GM19397 (cell line): Measurements from ENCODE around the gene FRMPD4.
A peak's percentile ranks its signal among the peaks of the same experiment; 100 is the strongest.
"Not testable (repeated sequence)": the region's sequence is repeated elsewhere in the genome, so short reads cannot be mapped to it uniquely, and the experiment has no call there.

ENCODE experiments used
- ATAC-seq: cut with Tn5 transposase; IDR thresholded peaks from one replicate; pipeline ENCODE4 v1.9.1; 2021; ENCODE audit warnings: mild to moderate bottlenecking, moderate library complexity; ENCODE audit not compliant: unreplicated experiment

FRMPD4 gene

GRCh38 chrX:12494400-12495138 is 356.3 kb downstream of the FRMPD4 start:
- ATAC-seq = no peak

DNA sequence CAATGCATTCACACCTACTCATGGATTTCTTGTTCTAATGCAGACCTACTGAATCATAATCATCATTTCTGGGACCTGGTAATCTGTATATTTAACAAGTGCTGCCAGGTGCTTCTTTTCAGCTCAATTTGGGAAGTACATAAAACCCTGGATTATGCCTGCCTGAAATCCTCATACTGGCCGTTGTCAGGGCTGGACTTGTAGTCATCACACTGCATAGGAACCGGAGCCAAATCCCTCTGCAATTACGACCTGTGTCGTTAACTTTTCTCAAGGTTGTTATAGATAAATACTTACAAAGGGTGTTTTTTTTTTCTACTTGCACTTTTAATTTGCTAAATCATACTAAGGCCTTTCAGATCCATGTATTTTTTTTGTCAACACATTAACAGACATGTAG is 358.1 kb downstream of the FRMPD4 start:
- no peak for ATAC-seq

DNA sequence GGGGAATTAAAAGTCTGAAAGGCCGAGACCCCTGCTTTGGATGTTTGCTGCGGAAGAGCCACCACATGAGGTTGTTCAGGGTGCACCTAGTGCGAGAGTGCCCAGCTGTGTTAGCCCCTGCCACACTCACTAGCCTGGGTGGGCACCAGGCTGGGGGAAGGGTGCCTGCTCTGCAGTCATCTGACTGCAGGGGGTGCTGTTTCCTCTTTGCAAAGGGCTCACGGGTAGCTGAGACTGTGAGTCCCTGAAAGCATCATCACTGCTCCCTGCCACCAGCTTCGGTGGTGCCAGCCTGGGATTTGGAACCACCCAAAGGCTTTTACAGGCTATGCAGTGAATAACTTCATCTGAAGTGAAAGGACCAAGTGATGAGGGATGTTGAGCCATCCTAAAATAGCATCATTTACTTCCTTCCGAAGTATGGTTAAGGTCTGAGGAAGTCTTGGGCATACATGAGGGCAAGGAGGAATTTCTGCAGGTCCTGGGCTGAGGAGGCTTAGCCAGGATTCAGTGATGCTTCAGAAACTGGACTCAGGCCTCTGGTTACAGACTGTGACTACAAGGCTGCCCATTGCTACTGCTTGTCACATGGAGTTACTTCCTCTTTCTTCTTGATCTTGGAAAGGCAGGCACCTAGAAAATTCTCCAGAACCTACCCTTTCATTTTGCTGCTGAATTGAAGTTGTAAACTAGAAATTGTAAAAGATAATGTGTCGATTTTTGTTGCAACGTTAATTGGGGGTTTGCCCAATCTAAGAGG is 359.7 kb downstream of the FRMPD4 start:
- no peak for ATAC-seq

GRCh38 chrX:12505127-12505526 is 366.9 kb downstream of the FRMPD4 start:
- no peak for ATAC-seq

GRCh38 chrX:12515384-12515783 is 377.1 kb downstream of the FRMPD4 start:
- ATAC-seq = peak; percentile 93

- ATAC-seq = no peak
These were observed 388.0 kb downstream of the FRMPD4 start for GRCh38 chrX:12526306-12526705.

GRCh38 chrX:12538096-12538495 is 399.8 kb downstream of the FRMPD4 start:
- ATAC-seq = not testable (repeated sequence)

- not testable (repeated sequence) for ATAC-seq
These were observed 404.0 kb downstream of the FRMPD4 start for GRCh38 chrX:12542251-12542650.

- no peak for ATAC-seq
These were observed 410.1 kb downstream of the FRMPD4 start for GRCh38 chrX:12548341-12548740.

DNA sequence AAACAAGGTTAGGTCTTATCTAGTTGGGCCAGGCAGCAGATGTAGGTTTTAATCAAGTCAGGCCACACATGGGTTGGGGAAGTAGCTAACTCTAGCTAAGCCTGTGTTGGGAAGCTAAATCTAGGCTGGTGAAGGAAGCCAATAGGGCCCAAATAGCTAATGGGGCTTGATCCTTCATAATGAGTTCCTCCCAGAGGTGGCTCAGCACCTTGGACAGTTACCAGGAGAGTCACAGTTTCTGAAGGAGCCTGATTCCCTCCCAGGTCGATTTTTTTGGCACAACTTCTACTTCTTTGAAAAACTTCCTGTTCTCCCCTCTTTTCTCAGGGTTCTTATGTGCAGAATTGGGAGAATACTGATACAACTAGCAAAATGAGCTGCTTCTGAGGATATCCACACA is 410.5 kb downstream of the FRMPD4 start:
- ATAC-seq = no peak

DNA sequence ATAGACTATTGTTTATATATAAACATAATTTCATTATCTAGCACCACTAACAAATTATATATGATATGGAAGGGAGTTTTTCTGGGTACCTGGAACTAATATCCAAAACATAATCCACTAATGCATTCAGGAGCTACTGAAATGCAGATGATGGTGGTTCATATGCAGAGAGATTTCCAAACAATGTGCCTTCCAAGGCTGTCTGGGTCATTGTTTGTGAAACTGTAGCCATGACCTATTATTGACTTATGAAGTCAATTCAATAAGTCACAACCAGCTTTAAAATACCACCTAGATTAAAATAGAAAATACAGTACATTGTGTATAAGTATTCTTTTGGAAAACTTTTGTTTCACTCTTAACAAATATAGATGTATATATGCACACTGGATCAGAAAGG is 415.9 kb downstream of the FRMPD4 start:
- ATAC-seq = no peak

GRCh38 chrX:12563121-12563520 is 424.8 kb downstream of the FRMPD4 start:
- no peak for ATAC-seq

DNA sequence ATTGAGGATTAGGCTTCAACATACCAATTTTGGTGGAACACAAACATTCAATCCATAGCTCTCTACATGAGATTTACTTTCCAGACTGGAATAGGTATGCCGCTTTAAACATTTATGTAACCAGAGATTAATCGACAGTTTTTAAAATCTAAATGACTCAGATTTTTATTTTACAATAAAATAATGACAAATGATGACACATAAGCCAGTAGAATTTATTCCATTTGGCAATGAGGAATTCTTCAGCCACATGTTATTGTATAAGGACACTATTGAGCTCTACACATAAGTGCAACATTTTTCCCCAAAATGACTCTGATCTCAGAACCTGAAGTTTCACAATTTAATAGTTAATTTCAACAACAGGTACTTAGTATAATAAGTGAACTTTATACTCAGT is 425.9 kb downstream of the FRMPD4 start:
- ATAC-seq = no peak

GRCh38 chrX:12567857-12568256 is 429.6 kb downstream of the FRMPD4 start:
- no peak for ATAC-seq

DNA sequence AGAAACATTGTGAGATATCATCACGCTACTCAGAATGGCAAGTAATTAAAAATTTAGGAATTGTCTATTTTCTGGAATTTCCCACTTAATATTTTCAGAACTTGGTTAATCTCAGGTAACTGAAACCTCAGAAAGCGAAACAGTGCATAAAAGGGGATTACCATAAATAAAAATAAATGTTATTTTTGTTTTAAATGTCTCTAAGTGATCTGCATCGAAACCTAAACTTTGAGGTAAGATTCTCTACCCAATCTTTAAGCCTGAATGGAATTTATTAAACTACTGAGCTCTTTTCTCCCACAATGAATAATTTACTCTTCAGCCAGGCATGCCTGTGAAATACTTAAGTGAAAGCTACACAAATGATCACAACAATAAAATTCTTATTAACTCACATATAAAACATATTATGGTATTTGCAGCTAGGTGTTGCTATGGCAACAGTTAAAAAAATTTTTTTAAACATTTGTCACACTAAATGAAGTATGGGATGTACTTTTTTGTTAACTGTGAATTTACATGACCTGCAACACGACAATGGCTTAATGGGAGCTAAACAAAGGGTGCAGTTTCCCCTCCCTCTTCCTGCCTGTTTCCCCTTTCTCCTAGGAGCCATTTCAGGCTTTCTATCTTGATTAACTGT is 432.7 kb downstream of the FRMPD4 start:
- no peak for ATAC-seq

GRCh38 chrX:12579311-12579710 is 441.0 kb downstream of the FRMPD4 start:
- ATAC-seq = no peak

DNA sequence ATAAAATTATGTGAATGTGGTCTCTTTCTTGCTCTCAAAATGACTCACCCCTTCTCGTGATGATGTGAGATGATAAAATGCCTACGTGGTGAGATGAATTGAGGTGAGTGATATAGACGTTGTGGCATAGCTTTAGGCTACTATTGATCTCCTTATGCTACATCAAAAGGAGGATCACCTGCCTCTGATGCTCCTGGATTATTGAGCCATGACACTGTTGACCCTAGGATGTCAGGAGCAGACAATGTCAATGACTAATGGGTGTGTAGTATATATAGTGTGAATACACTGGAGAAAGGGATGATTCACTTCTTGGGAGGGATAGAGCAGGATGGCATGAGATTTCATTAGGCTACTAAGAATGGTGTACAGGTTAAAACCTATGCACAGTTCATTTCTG is 442.3 kb downstream of the FRMPD4 start:
- no peak for ATAC-seq

- no peak for ATAC-seq
These were observed 443.3 kb downstream of the FRMPD4 start for GRCh38 chrX:12581546-12581945.

DNA sequence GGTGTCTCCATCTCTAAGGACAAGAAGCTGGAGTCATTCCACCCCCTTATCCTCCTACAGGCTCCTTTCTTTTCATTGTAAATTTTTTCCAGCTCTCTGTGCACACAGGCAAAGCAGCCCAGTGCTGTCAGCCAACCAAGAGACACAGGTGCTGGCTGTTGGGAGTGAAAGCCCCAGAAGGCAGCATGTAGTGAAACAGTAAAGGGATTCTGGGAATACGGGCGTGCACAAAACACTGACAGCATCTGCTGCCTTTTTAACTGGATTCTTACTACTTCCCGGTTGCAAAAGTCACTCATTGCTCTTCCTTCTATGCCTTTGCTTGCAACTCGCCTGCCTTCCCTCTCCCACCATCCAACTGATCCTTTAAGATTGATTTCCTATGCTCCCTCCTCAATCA is 444.4 kb downstream of the FRMPD4 start:
- no peak for ATAC-seq

DNA sequence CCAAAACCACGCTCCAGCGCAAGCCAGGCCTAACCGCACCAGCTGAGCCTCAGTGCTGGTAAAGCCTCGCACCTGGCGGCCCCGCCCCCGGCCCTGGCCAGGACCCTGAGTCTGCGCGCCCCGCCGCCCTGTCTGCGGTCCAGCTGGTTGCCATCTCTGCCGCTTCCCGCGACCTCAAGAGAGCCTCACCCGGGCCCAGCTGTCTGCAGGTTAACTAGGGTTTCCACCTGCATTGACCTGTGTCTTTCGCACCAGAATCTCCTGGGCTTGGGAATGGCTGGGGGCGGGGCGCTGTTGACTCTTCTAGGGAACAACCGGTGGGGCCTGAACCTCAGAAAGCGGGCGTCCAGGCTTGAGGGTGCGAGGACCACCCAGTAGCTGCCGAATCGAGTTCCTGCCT is 445.3 kb downstream of the FRMPD4 start:
- no peak for ATAC-seq

DNA sequence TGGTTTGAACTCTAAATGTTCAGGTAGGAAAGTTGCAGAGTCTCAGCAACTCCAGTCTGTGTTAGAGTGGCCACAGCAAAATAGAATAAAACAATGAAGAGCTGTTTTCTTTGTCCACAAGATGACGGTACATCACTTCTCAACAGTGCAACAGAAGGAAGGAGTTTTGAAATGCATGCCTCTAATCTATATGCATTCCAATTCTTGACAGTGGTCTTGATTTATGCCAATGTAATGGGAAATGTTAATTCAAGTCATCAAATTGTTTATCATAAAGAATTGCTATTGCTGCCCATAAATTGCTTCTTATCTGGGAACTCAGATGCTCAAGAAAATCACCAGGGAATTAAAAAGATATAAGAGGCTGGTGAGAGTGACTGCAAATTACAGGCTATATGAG is 457.4 kb downstream of the FRMPD4 start:
- ATAC-seq = no peak

DNA sequence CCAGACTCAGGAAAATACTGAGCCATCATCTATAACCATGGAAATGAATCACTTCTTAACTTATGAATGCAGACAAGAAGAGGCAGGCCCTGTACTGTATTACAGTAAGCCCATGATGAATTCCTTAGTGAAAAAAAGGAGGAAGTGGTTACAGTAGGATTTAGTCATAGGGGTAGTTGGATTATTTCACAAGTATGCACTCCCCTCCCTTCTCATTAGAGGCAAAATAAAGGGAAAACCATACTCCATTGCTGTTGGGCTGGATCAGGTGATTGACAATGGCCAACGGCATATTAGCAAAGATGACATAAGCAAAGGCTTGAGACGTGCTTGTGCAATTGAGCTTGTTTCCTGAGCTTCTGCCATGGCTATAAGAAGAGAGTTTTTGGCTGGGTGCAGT is 471.8 kb downstream of the FRMPD4 start:
- ATAC-seq = no peak
